BLaER1 (cell line): Measurements from ENCODE around the gene IFNG.

Experiments
- H3K27ac ChIP-seq: shearing (Covaris generic); formaldehyde crosslinking; 2 replicates; pipeline ENCODE4 v1.8.1; 2022
- H3K27me3 ChIP-seq: shearing (Covaris generic); formaldehyde crosslinking; 2 replicates; pipeline ENCODE4 v1.8.1; 2022
- H3K36me3 ChIP-seq: shearing (Covaris generic); formaldehyde crosslinking; 2 replicates; pipeline ENCODE4 v1.8.1; 2022
- H3K4me1 ChIP-seq: shearing (Covaris generic); formaldehyde crosslinking; 2 replicates; pipeline ENCODE4 v1.8.1; 2022
- H3K4me2 ChIP-seq: shearing (Covaris generic); formaldehyde crosslinking; 2 replicates; pipeline ENCODE4 v1.8.1; 2022
- H3K4me3 ChIP-seq: shearing (Covaris generic); formaldehyde crosslinking; 2 replicates; pipeline ENCODE4 v1.8.1; 2022
- H3K9ac ChIP-seq: shearing (Covaris generic); formaldehyde crosslinking; 2 replicates; pipeline ENCODE4 v1.8.1; 2022
- H3K9me3 ChIP-seq: shearing (Covaris generic); formaldehyde crosslinking; 2 replicates; pipeline ENCODE4 v1.8.1; 2022
- H4K20me1 ChIP-seq: shearing (Covaris generic); formaldehyde crosslinking; 2 replicates; pipeline ENCODE4 v1.8.1; 2022
- Cebpa-rat ChIP-seq: shearing (Covaris generic); IDR thresholded peaks from 2 replicates; pipeline ENCODE4 v1.8.1; 2022

Gene IFNG

GRCh38 chr12:68139941-68140340, 19.6 kb downstream of the IFNG start:
- no peaks in the 10 kb centered on the region for H3K27me3 ChIP-seq
- no peaks in the 10 kb centered on the region for H4K20me1 ChIP-seq
- no peak for TF ChIP-seq Cebpa-rat
- H3K9ac ChIP-seq, result no peak overlapping the region
- H3K27ac ChIP-seq, result no peak overlapping the region
- H3K4me1 ChIP-seq, result peaks cover 10% of the 10 kb centered on the region
- no peaks in the 10 kb centered on the region; the same call in 1 of the 2 replicates for H3K9me3 ChIP-seq
- H3K36me3 ChIP-seq, result no peaks in the 10 kb centered on the region
- no peak overlapping the region for H3K4me3 ChIP-seq
- no peak overlapping the region for H3K4me2 ChIP-seq

- Histone ChIP-seq H3K9ac (no peak overlapping the region), H3K4me3 (no peak overlapping the region), H4K20me1 (no peaks in the 10 kb centered on the region), H3K27ac (no peak overlapping the region), H3K9me3 (no peaks in the 10 kb centered on the region; the same call in 1 of the 2 replicates), H3K4me2 (no peak overlapping the region), H3K27me3 (no peaks in the 10 kb centered on the region), H3K36me3 (no peaks in the 10 kb centered on the region), H3K4me1 (peaks cover 10% of the 10 kb centered on the region)
- TF ChIP-seq Cebpa-rat, result no peak
These were observed 20.5 kb downstream of the IFNG start for GRCh38 chr12:68139001-68139400.

- TF ChIP-seq Cebpa-rat, result no peak
- H3K4me2 ChIP-seq, result no peak overlapping the region
- no peak overlapping the region for H3K4me3 ChIP-seq
- no peaks in the 10 kb centered on the region; the same call in 1 of the 2 replicates for H3K9me3 ChIP-seq
- H3K36me3 ChIP-seq, result no peaks in the 10 kb centered on the region
- no peak overlapping the region for H3K27ac ChIP-seq
- H3K4me1 ChIP-seq, result peaks cover 10% of the 10 kb centered on the region
- H3K9ac ChIP-seq, result no peak overlapping the region
- no peaks in the 10 kb centered on the region for H4K20me1 ChIP-seq
- H3K27me3 ChIP-seq, result no peaks in the 10 kb centered on the region
These were observed 21.1 kb downstream of the IFNG start for GRCh38 chr12:68138480-68138879.

GRCh38 chr12:68137335-68137830, 22.2 kb downstream of the IFNG start:
- no peak overlapping the region for H3K27ac ChIP-seq
- no peaks in the 10 kb centered on the region for H3K27me3 ChIP-seq
- no peak overlapping the region for H3K9ac ChIP-seq
- peaks cover 10% of the 10 kb centered on the region for H3K9me3 ChIP-seq
- H3K4me2 ChIP-seq, result peak overlapping the region; percentile 29
- TF ChIP-seq Cebpa-rat, result no peak
- peaks cover 10% of the 10 kb centered on the region for H3K4me1 ChIP-seq
- no peak overlapping the region for H3K4me3 ChIP-seq
- no peaks in the 10 kb centered on the region for H4K20me1 ChIP-seq
- no peaks in the 10 kb centered on the region for H3K36me3 ChIP-seq

- no peaks in the 10 kb centered on the region for H3K36me3 ChIP-seq
- H3K4me2 ChIP-seq, result no peak overlapping the region
- H3K4me1 ChIP-seq, result peaks cover 10% of the 10 kb centered on the region
- no peak for TF ChIP-seq Cebpa-rat
- H3K9ac ChIP-seq, result no peak overlapping the region
- H3K27ac ChIP-seq, result no peak overlapping the region
- peaks cover 28% of the 10 kb centered on the region for H3K9me3 ChIP-seq
- no peaks in the 10 kb centered on the region for H4K20me1 ChIP-seq
- H3K4me3 ChIP-seq, result no peak overlapping the region
- H3K27me3 ChIP-seq, result no peaks in the 10 kb centered on the region
These were observed 24.0 kb downstream of the IFNG start for GRCh38 chr12:68135520-68135919.

GRCh38 chr12:68131867-68132414, 27.6 kb downstream of the IFNG start:
- Histone ChIP-seq H3K4me1 (peaks cover 2% of the 10 kb centered on the region; the same call in 1 of the 2 replicates), H3K4me2 (no peak overlapping the region), H3K9ac (no peak overlapping the region), H3K4me3 (no peak overlapping the region), H4K20me1 (no peaks in the 10 kb centered on the region), H3K36me3 (no peaks in the 10 kb centered on the region), H3K9me3 (peaks cover 58% of the 10 kb centered on the region), H3K27me3 (no peaks in the 10 kb centered on the region), H3K27ac (no peak overlapping the region)
- no peak for TF ChIP-seq Cebpa-rat

- no peaks in the 10 kb centered on the region for H3K27me3 ChIP-seq
- peaks cover 64% of the 10 kb centered on the region for H3K9me3 ChIP-seq
- H4K20me1 ChIP-seq, result no peaks in the 10 kb centered on the region
- no peak overlapping the region for H3K9ac ChIP-seq
- no peaks in the 10 kb centered on the region for H3K4me1 ChIP-seq
- no peak for TF ChIP-seq Cebpa-rat
- H3K4me2 ChIP-seq, result no peak overlapping the region
- H3K36me3 ChIP-seq, result no peaks in the 10 kb centered on the region
- H3K4me3 ChIP-seq, result no peak overlapping the region
- no peak overlapping the region for H3K27ac ChIP-seq
These were observed 29.6 kb downstream of the IFNG start for GRCh38 chr12:68129979-68130378.

GRCh38 chr12:68122236-68122920, 37.2 kb downstream of the IFNG start:
- H3K4me3 ChIP-seq, result no peak overlapping the region
- H3K27me3 ChIP-seq, result no peaks in the 10 kb centered on the region
- peak overlapping the region; percentile 59 for H3K4me2 ChIP-seq
- peaks cover 14% of the 10 kb centered on the region for H3K9me3 ChIP-seq
- H3K27ac ChIP-seq, result peak overlapping the region; percentile 7; the same call in 1 of the 2 replicates
- H4K20me1 ChIP-seq, result no peaks in the 10 kb centered on the region
- TF ChIP-seq Cebpa-rat, result no peak
- peaks cover 38% of the 10 kb centered on the region for H3K4me1 ChIP-seq
- no peaks in the 10 kb centered on the region for H3K36me3 ChIP-seq
- no peak overlapping the region for H3K9ac ChIP-seq

GRCh38 chr12:68121143-68121542, 38.4 kb downstream of the IFNG start:
- Histone ChIP-seq H3K4me3 (no peak overlapping the region), H3K27me3 (no peaks in the 10 kb centered on the region), H3K4me1 (peaks cover 38% of the 10 kb centered on the region), H3K4me2 (peak overlapping the region; percentile 59; the same call in 1 of the 2 replicates), H3K9ac (no peak overlapping the region), H4K20me1 (no peaks in the 10 kb centered on the region), H3K9me3 (peaks cover 14% of the 10 kb centered on the region), H3K36me3 (no peaks in the 10 kb centered on the region), H3K27ac (no peak overlapping the region)
- no peak for TF ChIP-seq Cebpa-rat

GRCh38 chr12:68119724-68120211, 39.8 kb downstream of the IFNG start:
- Histone ChIP-seq H3K4me1 (peaks cover 38% of the 10 kb centered on the region), H3K4me3 (no peak overlapping the region), H3K4me2 (peak overlapping the region; percentile 10; the same call in 1 of the 2 replicates), H4K20me1 (no peaks in the 10 kb centered on the region), H3K27me3 (no peaks in the 10 kb centered on the region), H3K9me3 (peaks cover 6% of the 10 kb centered on the region), H3K9ac (no peak overlapping the region), H3K27ac (no peak overlapping the region), H3K36me3 (no peaks in the 10 kb centered on the region)
- no peak for TF ChIP-seq Cebpa-rat
